Tibial artery (tissue), 4 donors: ENCODE data around the gene ATF6.

ENCODE experiments used
- DNase-seq, 2 donors: peaks; one replicate each; pipeline ENCODE4 v3.0.0-alpha.2; 2019
- H3K27ac ChIP-seq, 2 donors: fragments of 200-600 bp; sonication (generic) in 1 of 2; 1 replicate in 1 of 2; 2 replicates in 1 of 2; pipeline ENCODE4 v1.5.1; 2018 to 2019; ENCODE audit warnings: mild to moderate bottlenecking in 1 of 2
- H3K27me3 ChIP-seq, 2 donors: fragments of 200-600 bp; sonication (generic) in 1 of 2; one replicate each; pipeline versions ENCODE4 v1.5.1 to v1.6.0; 2016 to 2019
- H3K36me3 ChIP-seq, 3 donors: fragments of 200-600 bp; sonication (generic) in 2 of 3; one replicate each; pipeline ENCODE4 v1.5.1; 2016 to 2019; ENCODE audit warnings: mild to moderate bottlenecking in 2 of 3
- H3K4me1 ChIP-seq, 4 donors: fragments of 200-600 bp; sonication (generic) in 2 of 4; 1 replicate in 3 of 4; 2 replicates in 1 of 4; pipeline ENCODE4 v1.5.1; 2016 to 2019
- H3K4me3 ChIP-seq, 2 donors: fragments of 200-600 bp; sonication (generic) in 1 of 2; 1 replicate in 1 of 2; 2 replicates in 1 of 2; pipeline ENCODE4 v1.5.1; 2018 to 2019; ENCODE audit warnings: mild to moderate bottlenecking in 2 of 2
- H3K9me3 ChIP-seq, 3 donors: fragments of 200-600 bp; sonication (generic) in 1 of 3; one replicate each; pipeline ENCODE4 v1.5.1; 2016 to 2019
- intact Hi-C: fragments of 100-400 bp; cut with DNase I; formaldehyde crosslinking; loops from one replicate; pipeline ENCODE4 v1.15.0; 2023; ENCODE audit warnings: low total_unique reads
- TF ChIP-seq, protein P1 (sequence below), 2 experiments: fragments of 200-600 bp in 1 of 2; fragments of 450-650 bp in 1 of 2; IDR thresholded peaks; one replicate each; pipeline ENCODE4 v1.5.1; 2017 to 2019; ENCODE audit warnings: antibody characterized with exemption in 2 of 2, mild to moderate bottlenecking in 1 of 2, moderate library complexity in 1 of 2

ATF6 gene

DNA sequence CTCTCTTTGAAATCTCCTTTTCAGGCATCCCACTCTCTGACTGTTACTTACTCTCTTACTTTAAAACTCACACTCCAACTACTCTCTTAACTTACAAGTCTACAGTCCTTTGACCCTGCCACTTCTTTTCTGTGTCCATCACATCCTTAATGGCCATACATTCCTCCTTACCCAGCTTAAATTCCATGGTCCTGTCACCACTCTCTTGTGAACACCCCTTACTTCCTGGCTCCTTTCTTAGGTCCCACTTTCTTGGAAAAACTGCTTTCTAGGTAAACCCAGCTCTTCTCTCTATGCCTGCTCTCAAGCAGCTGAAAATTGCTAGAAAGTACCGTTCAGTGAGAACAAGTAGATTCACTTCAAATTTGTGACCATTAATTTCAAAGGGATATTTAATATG, 148.5 kb downstream of the ATF6 start:
- Histone ChIP-seq H3K4me1 (peaks cover 0 to 52% (median 18%) of the 10 kb centered on the region in 4 donors), H3K27me3 (no peaks in the 10 kb centered on the region), H3K36me3 (peaks cover 0 to 10% (median 4%) of the 10 kb centered on the region in 3 donors), H3K9me3 (no peaks in the 10 kb centered on the region), H3K4me3 (no peak overlapping the region), H3K27ac (no peak overlapping the region)
- intact Hi-C loops: no loop called here
- DNase-seq: no peak
- TF ChIP-seq, protein P1, sequence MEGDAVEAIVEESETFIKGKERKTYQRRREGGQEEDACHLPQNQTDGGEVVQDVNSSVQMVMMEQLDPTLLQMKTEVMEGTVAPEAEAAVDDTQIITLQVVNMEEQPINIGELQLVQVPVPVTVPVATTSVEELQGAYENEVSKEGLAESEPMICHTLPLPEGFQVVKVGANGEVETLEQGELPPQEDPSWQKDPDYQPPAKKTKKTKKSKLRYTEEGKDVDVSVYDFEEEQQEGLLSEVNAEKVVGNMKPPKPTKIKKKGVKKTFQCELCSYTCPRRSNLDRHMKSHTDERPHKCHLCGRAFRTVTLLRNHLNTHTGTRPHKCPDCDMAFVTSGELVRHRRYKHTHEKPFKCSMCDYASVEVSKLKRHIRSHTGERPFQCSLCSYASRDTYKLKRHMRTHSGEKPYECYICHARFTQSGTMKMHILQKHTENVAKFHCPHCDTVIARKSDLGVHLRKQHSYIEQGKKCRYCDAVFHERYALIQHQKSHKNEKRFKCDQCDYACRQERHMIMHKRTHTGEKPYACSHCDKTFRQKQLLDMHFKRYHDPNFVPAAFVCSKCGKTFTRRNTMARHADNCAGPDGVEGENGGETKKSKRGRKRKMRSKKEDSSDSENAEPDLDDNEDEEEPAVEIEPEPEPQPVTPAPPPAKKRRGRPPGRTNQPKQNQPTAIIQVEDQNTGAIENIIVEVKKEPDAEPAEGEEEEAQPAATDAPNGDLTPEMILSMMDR (IDR thresholded peaks at IDR 0.05): no peak

DNA sequence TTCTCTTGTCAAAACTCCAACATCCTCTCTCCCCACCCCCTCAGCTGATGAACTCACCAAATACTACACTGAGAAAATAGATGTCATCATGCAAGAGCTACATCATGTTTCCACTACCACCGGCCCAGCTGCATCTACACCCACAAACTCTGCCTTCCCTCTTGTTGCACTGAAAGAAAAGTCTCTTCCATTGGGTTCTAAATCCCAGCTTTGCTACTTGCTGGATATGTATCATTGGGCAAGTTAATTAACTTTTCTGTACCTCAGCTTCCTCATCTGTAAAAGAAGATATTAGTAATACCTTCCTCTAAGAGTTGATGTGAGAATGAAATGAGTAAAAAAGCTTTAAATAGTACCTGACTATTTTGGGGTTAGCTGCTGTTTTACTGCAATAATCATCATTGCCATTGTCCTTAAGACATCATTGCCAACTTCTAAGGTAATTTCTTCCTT, 149.0 kb downstream of the ATF6 start:
- DNase-seq: no peak
- intact Hi-C loops: no loop called here
- no peak overlapping the region for H3K4me3 ChIP-seq
- H3K27me3 ChIP-seq: no peaks in the 10 kb centered on the region
- no peaks in the 10 kb centered on the region for H3K9me3 ChIP-seq
- H3K36me3 ChIP-seq: peaks cover 0 to 10% (median 4%) of the 10 kb centered on the region in 3 donors
- H3K4me1 ChIP-seq: peaks cover 0 to 48% (median 16%) of the 10 kb centered on the region in 4 donors
- TF ChIP-seq, protein P1 (IDR thresholded peaks at IDR 0.05): no peak
- H3K27ac ChIP-seq: no peak overlapping the region

DNA sequence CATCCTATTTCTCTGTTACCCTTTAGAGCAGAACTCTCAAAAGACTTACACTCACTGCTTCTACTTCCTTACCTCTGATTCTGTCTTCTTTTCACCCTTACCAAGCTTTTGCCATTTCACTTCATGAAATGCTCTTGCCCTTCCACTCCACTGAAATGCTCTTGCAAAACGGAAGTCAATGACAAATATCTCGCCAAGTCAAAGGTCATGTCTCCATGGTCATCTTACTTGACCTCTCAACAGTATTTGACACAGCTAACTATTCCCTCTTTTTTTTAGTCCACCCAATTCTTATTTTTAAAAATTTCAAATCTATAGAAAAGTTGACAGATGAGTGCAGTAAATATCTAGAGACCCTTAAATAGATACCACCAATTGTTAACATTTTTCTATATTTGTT, 149.9 kb downstream of the ATF6 start:
- intact Hi-C loops: no loop called here
- Histone ChIP-seq H3K9me3 (no peaks in the 10 kb centered on the region), H3K27ac (no peak overlapping the region), H3K4me3 (no peak overlapping the region), H3K27me3 (no peaks in the 10 kb centered on the region), H3K4me1 (peaks cover 0 to 39% (median 10%) of the 10 kb centered on the region in 4 donors), H3K36me3 (peaks cover 0 to 10% (median 4%) of the 10 kb centered on the region in 3 donors)
- DNase-seq: no peak
- TF ChIP-seq, protein P1 (IDR thresholded peaks at IDR 0.05): no peak

DNA sequence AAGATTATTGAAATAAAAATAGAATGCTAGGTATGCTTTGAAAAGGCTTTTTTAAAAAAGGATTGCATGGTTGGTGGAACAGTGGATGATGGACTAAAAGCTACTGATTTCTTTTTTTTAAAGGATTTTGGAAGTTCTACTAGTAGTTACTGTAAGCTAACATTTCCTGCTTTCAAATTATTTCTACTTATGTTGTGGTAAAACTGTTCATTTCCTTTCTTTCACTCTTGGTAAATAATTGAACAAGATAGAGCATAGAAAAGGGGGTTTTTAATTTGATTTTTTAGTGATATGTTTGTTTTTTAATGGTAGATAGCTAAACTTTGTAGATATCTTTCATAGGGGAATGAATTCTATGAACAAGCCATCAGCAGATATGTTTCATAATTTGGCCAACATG, 153.1 kb downstream of the ATF6 start:
- intact Hi-C loops: no loop called here
- H3K36me3 ChIP-seq: peaks cover 0 to 10% (median 4%) of the 10 kb centered on the region in 3 donors
- no peaks in the 10 kb centered on the region for H3K27me3 ChIP-seq
- H3K4me3 ChIP-seq: no peak overlapping the region
- H3K4me1 ChIP-seq: peaks cover 0 to 14% (median 2%) of the 10 kb centered on the region in 4 donors
- no peak for DNase-seq
- no peaks in the 10 kb centered on the region for H3K9me3 ChIP-seq
- no peak overlapping the region for H3K27ac ChIP-seq
- TF ChIP-seq, protein P1 (IDR thresholded peaks at IDR 0.05): no peak

DNA sequence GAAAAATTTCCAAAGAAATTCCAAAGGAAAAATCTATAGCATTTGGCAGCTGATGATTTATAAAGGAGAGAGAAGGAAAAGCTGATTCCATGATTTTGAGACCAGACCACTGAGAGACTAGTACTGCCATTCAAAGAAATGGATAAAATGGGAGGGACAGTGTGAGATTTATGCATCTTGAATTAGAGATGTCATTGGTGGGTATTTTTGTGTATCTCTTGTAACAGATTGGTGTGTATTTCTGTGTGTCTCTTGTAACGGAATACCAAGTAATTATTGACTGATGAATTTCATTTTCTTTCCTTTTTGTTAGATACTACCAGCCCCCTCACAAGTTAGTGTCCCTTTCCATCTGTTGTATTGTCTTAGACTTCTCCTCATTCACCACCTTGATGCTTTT, 155.4 kb downstream of the ATF6 start:
- Histone ChIP-seq H3K4me3 (no peak overlapping the region), H3K27ac (no peak overlapping the region), H3K27me3 (no peaks in the 10 kb centered on the region), H3K9me3 (no peaks in the 10 kb centered on the region), H3K36me3 (peaks cover 0 to 8% (median 0%) of the 10 kb centered on the region in 3 donors), H3K4me1 (peaks cover 0 to 6% (median 2%) of the 10 kb centered on the region in 4 donors)
- DNase-seq: no peak
- TF ChIP-seq, protein P1 (IDR thresholded peaks at IDR 0.05): no peak
- intact Hi-C loops: no loop called here

DNA sequence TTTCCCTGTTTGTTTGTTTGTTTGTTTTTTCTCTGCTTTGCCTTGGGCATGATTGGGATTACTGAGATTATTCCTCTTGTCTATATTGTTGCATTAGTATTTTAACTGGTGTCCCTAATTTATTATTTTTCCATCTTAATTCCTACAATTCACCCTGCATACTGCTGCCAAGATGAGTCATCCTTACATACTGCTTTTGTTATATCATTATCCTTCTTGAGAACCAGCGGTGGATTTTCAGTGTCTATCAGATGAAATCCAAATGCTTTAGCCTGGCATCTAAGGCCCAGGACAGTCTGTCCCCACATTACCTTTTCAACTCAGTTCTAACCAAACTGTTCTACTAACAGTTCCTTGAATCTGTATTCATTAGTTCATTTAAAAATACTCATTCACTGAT, 155.9 kb downstream of the ATF6 start:
- Histone ChIP-seq H3K9me3 (no peaks in the 10 kb centered on the region), H3K27ac (no peak overlapping the region), H3K4me3 (no peak overlapping the region), H3K36me3 (peaks cover 0 to 4% (median 0%) of the 10 kb centered on the region in 3 donors), H3K27me3 (no peaks in the 10 kb centered on the region), H3K4me1 (peaks cover 0 to 6% (median 2%) of the 10 kb centered on the region in 4 donors)
- DNase-seq: no peak
- intact Hi-C loops: no loop called here
- TF ChIP-seq, protein P1 (IDR thresholded peaks at IDR 0.05): no peak
